Measurements from ENCODE around the gene LSM12. TPM values are rescaled to one million over a fixed set of nuclear protein-coding genes. Genes with fewer than 3 reads are reported as not detected.

LSM12 gene
- total RNA-seq, 2 experiments from 2014 or later = 34.6 to 36.1 TPM

- Histone ChIP-seq H3K4me3 (ENCODE audit: low read length) (no peak overlapping the region), H3K27me3 (ENCODE audit: control insufficient read depth in 1 of 2, insufficient read depth in 2 of 2, low read length in 2 of 2) (no peaks in the 10 kb centered on the region), H3K36me3 (ENCODE audit: insufficient read depth, low read length) (peaks cover 37% of the 10 kb centered on the region), H3K4me1 (ENCODE audit: insufficient read depth, low read length) (peaks cover 36% of the 10 kb centered on the region), H3K9me3 (ENCODE audit: control insufficient read depth in 1 of 2, insufficient read depth in 1 of 2, low read length in 2 of 2) (no peaks in the 10 kb centered on the region), H3K27ac (ENCODE audit: low read depth in 1 of 2, low read length in 2 of 2) (no peak overlapping the region)
- no peak for DNase-seq
- Mint-ChIP-seq H3K4me3 (no peak overlapping the region), H3K4me1 (ENCODE audit: low read depth) (peaks cover 45% of the 10 kb centered on the region), H3K27ac (peak overlapping the region; percentile 28), H3K27me3 (no peaks in the 10 kb centered on the region), H3K36me3 (ENCODE audit: low read depth) (peaks cover 19% of the 10 kb centered on the region), H3K9me3 (no peaks in the 10 kb centered on the region)
- ChIA-PET POLR2A (interaction anchor here (1.6 kb wide), 1 partner anchor 9 kb away, joined by 4 read pairs; the partner anchor contains the start of gene HDAC5), CTCF (interaction anchor here (1.2 kb wide), 1 partner anchor 16 kb away, joined by 4 read pairs; no protein-coding TSS in a partner anchor)
- ATAC-seq (ENCODE audit: poor library complexity) = no peak
- intact Hi-C loops (cut with DNase I, micrococcal nuclease) = no loop called here
- TF ChIP-seq CTCF (IDR thresholded peaks at IDR 0.05) = no peak
These were observed 47.7 kb upstream of the LSM12 start for GRCh38 chr17:44113868-44114840.

DNA sequence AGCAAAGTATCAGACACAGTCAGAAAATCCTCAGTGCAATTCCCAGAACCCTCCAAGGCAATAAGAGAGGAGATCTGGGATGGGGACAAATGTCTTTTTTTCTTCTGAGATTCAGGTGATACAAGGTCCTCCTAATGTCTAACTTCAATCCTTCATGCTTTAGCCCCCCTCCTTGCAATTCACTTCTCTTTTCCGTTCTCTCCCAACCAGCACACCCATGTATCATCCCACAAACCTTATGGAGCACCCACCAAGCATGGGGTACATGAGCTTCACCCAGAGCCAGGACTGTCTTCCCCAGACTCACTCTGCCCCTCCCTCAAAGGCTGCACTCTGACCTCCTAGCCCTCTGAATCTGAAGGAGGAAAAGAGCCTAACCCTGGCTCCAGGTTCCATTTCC lies 46.9 kb upstream of the LSM12 start:
- Histone ChIP-seq H3K36me3 (ENCODE audit: insufficient read depth, low read length) (peaks cover 42% of the 10 kb centered on the region), H3K27ac (ENCODE audit: low read depth in 1 of 2, low read length in 2 of 2) (no peak overlapping the region), H3K4me1 (ENCODE audit: insufficient read depth, low read length) (peaks cover 30% of the 10 kb centered on the region), H3K9me3 (ENCODE audit: control insufficient read depth in 1 of 2, insufficient read depth in 1 of 2, low read length in 2 of 2) (no peaks in the 10 kb centered on the region), H3K4me3 (ENCODE audit: low read length) (no peak overlapping the region), H3K27me3 (ENCODE audit: control insufficient read depth in 1 of 2, insufficient read depth in 2 of 2, low read length in 2 of 2) (no peaks in the 10 kb centered on the region)
- Mint-ChIP-seq H3K4me3 (no peak overlapping the region), H3K27ac (peak overlapping the region; percentile 28), H3K9me3 (no peaks in the 10 kb centered on the region), H3K36me3 (ENCODE audit: low read depth) (peaks cover 16% of the 10 kb centered on the region), H3K4me1 (ENCODE audit: low read depth) (peaks cover 38% of the 10 kb centered on the region), H3K27me3 (no peaks in the 10 kb centered on the region)
- ChIA-PET POLR2A (interaction anchor here (1.6 kb wide), 1 partner anchor 10 kb away, joined by 4 read pairs; the partner anchor contains the start of gene HDAC5), CTCF (no interaction called here)
- TF ChIP-seq CTCF (IDR thresholded peaks at IDR 0.05) = no peak
- intact Hi-C loops (cut with DNase I, micrococcal nuclease) = no loop called here
- ATAC-seq (ENCODE audit: poor library complexity) = no peak
- DNase-seq = no peak

GRCh38 chr17:44112284-44113280 lies 46.1 kb upstream of the LSM12 start:
- intact Hi-C loops (cut with DNase I, micrococcal nuclease) = no loop called here
- Histone ChIP-seq H3K36me3 (ENCODE audit: insufficient read depth, low read length) (peaks cover 47% of the 10 kb centered on the region), H3K4me1 (ENCODE audit: insufficient read depth, low read length) (peaks cover 28% of the 10 kb centered on the region), H3K4me3 (ENCODE audit: low read length) (no peak overlapping the region), H3K27me3 (ENCODE audit: control insufficient read depth in 1 of 2, insufficient read depth in 2 of 2, low read length in 2 of 2) (no peaks in the 10 kb centered on the region), H3K9me3 (ENCODE audit: control insufficient read depth in 1 of 2, insufficient read depth in 1 of 2, low read length in 2 of 2) (no peaks in the 10 kb centered on the region), H3K27ac (ENCODE audit: low read depth in 1 of 2, low read length in 2 of 2) (no peak overlapping the region)
- Mint-ChIP-seq H3K4me3 (no peak overlapping the region), H3K9me3 (no peaks in the 10 kb centered on the region), H3K27me3 (no peaks in the 10 kb centered on the region), H3K27ac (no peak overlapping the region), H3K36me3 (ENCODE audit: low read depth) (peaks cover 14% of the 10 kb centered on the region), H3K4me1 (ENCODE audit: low read depth) (peaks cover 36% of the 10 kb centered on the region)
- DNase-seq (no peak), ATAC-seq (ENCODE audit: poor library complexity) (no peak)
- POLR2A ChIA-PET = interaction anchor here (0.6 to 3.4 kb wide), 2 partner anchors 10 to 24 kb away, joined by 3 to 23 read pairs; partner anchors contain the start of gene HDAC5
- TF ChIP-seq CTCF (IDR thresholded peaks at IDR 0.05) = no peak
- CTCF ChIA-PET = interaction anchor here (0.6 kb wide), 1 partner anchor 56 kb away, joined by 4 read pairs; no protein-coding TSS in a partner anchor

All from CD4-positive, alpha-beta T cell (primary cell).